Measurements from ENCODE around the gene COL24A1.

DNA sequence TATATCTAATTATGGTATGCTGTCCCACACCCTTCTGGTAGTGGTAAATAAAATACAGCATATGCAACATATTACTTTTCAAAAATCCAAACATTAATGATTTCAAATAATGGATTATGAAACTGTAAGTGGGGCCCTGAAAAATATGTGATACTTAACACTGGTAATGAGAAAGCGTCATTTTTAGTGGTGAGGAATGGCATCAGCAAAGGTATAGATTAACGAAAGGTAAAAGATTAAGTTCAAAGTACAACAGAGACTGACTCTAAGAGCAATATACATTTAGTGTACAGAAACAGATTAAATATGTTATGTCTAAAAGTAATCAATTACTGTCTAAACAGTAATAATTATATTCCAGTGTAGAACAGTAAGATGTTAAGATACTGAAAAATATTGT lies 194.1 kb downstream of the COL24A1 start:
- TF ChIP-seq, protein P1, sequence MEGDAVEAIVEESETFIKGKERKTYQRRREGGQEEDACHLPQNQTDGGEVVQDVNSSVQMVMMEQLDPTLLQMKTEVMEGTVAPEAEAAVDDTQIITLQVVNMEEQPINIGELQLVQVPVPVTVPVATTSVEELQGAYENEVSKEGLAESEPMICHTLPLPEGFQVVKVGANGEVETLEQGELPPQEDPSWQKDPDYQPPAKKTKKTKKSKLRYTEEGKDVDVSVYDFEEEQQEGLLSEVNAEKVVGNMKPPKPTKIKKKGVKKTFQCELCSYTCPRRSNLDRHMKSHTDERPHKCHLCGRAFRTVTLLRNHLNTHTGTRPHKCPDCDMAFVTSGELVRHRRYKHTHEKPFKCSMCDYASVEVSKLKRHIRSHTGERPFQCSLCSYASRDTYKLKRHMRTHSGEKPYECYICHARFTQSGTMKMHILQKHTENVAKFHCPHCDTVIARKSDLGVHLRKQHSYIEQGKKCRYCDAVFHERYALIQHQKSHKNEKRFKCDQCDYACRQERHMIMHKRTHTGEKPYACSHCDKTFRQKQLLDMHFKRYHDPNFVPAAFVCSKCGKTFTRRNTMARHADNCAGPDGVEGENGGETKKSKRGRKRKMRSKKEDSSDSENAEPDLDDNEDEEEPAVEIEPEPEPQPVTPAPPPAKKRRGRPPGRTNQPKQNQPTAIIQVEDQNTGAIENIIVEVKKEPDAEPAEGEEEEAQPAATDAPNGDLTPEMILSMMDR (conservative IDR thresholded peaks at IDR 0.05; ENCODE audit: low read depth, low read length) = no peak
- no peak for TF ChIP-seq EZH2 (IDR thresholded peaks at IDR 0.05; ENCODE audit: borderline replicate concordance, low read depth, low read length, poor library complexity, severe bottlenecking)

Data from A673 (cell line).